IMR-90 (cell line): ENCODE results near the gene IRF6. TPM values are rescaled to one million over a fixed set of nuclear protein-coding genes. Genes with fewer than 3 reads are reported as not detected.

Experiments used
- ATAC-seq: fragments of 200-7000 bp; cut with Tn5 transposase; 2 replicates; pipeline ENCODE4 v1.9.1; 2020; ENCODE audit warnings: low read depth, mild to moderate bottlenecking, moderate library complexity
- BruUV-seq: library from RNA; stranded (reverse); fragments of 400-500 nt; replicated peaks from 2 replicates; lab custom pipeline; 2021; lab: Mats Ljungman, UMichigan
- CTCF ChIA-PET: fragments of 300-600 bp; formaldehyde crosslinking; extraction: SDS; loops from one replicate; lab custom pipeline; 2021; ENCODE audit warnings: antibody characterized with exemption; lab: Yijun Ruan, JAX
- POLR2A ChIA-PET: fragments of 300-600 bp; sonication (Branson Sonifier 250); formaldehyde crosslinking; loops from one replicate; lab custom pipeline; 2022; ENCODE audit warnings: antibody characterized with exemption; ENCODE audit not compliant: unreplicated experiment; lab: Charles Lee
- DNase-seq: peaks from one replicate; pipeline ENCODE4 v3.0.0; 2013
- H2AFZ ChIP-seq: replicated peaks from 2 replicates; pipeline ENCODE3; 2013; ENCODE audit warnings: low read length, mild to moderate bottlenecking; ENCODE audit not compliant: poor library complexity
- H2AK5ac ChIP-seq: 2 replicates; pipeline ENCODE4 v1.6.1; 2013; ENCODE audit warnings: low read depth, low read length, inconsistent platforms
- H2AK9ac ChIP-seq: replicated peaks from 2 replicates; pipeline ENCODE3; 2013; ENCODE audit warnings: mild to moderate bottlenecking, low read depth, low read length, moderate library complexity; ENCODE audit not compliant: poor library complexity
- H2BK120ac ChIP-seq: 2 replicates; pipeline ENCODE4 v1.6.1; 2013; ENCODE audit warnings: low read depth, low read length, inconsistent platforms
- H2BK15ac ChIP-seq: 3 replicates; pipeline ENCODE4 v1.6.1; 2013; ENCODE audit warnings: low read depth, low read length, inconsistent platforms
- H2BK20ac ChIP-seq: 2 replicates; pipeline ENCODE4 v1.6.1; 2013; ENCODE audit warnings: low read depth, mild to moderate bottlenecking, inconsistent platforms, low read length, moderate library complexity
- H2BK5ac ChIP-seq: 2 replicates; pipeline ENCODE4 v1.6.1; 2013; ENCODE audit warnings: mild to moderate bottlenecking, low read depth, low read length, inconsistent platforms; ENCODE audit not compliant: poor library complexity, severe bottlenecking
- H3K14ac ChIP-seq: replicated peaks from 2 replicates; pipeline ENCODE4 v1.6.1; 2013; ENCODE audit warnings: low read depth, low read length, inconsistent platforms
- H3K18ac ChIP-seq: 2 replicates; pipeline ENCODE4 v1.6.1; 2013; ENCODE audit warnings: low read depth, low read length, control low read depth
- H3K23ac ChIP-seq: 2 replicates; pipeline ENCODE4 v1.6.1; 2013; ENCODE audit warnings: low read depth, low read length, inconsistent platforms
- H3K27ac ChIP-seq: 2 replicates; pipeline ENCODE4 v1.5.1; 2013; ENCODE audit warnings: mild to moderate bottlenecking, control low read depth, low read length; ENCODE audit not compliant: insufficient read depth
- H3K27me3 ChIP-seq: 2 replicates; pipeline ENCODE4 v1.6.1; 2013; ENCODE audit warnings: low read length; ENCODE audit not compliant: control insufficient read depth, insufficient read depth
- H3K36me3 ChIP-seq: 2 replicates; pipeline ENCODE4 v1.6.1; 2013; ENCODE audit warnings: low read length, mixed read lengths; ENCODE audit not compliant: control insufficient read depth, insufficient read depth
- H3K4ac ChIP-seq: 2 replicates; pipeline ENCODE4 v1.6.1; 2013; ENCODE audit warnings: low read depth, low read length, inconsistent platforms
- H3K4me1 ChIP-seq: 2 replicates; pipeline ENCODE4 v1.6.1; 2013; ENCODE audit warnings: low read length, mixed read lengths; ENCODE audit not compliant: control insufficient read depth, insufficient read depth
- H3K4me2 ChIP-seq: 2 replicates; pipeline ENCODE4 v1.6.1; 2013; ENCODE audit warnings: low read depth, mild to moderate bottlenecking, control low read depth, low read length, moderate library complexity
- H3K4me3 ChIP-seq: 2 replicates; pipeline ENCODE4 v1.5.1; 2013; ENCODE audit warnings: low read depth, mild to moderate bottlenecking, control low read depth, low read length, moderate library complexity; ENCODE audit not compliant: insufficient read depth
- H3K56ac ChIP-seq: 2 replicates; pipeline ENCODE4 v1.6.1; 2013; ENCODE audit warnings: low read length, inconsistent platforms; ENCODE audit not compliant: insufficient read depth; ENCODE audit errors: extremely low read depth
- H3K79me1 ChIP-seq, 2 experiments: 2 replicates each; pipeline ENCODE4 v1.6.1; 2013; ENCODE audit warnings: low read length in 2 of 2, inconsistent platforms in 1 of 2, low read depth in 1 of 2
- H3K9ac ChIP-seq: 2 replicates; pipeline ENCODE4 v1.6.1; 2013; ENCODE audit warnings: low read depth, low read length, control low read depth
- H3K9me1 ChIP-seq: 2 replicates; pipeline ENCODE4 v1.6.1; 2013; ENCODE audit warnings: low read length, inconsistent platforms; ENCODE audit not compliant: insufficient read depth
- H3K9me3 ChIP-seq: 2 replicates; pipeline ENCODE4 v1.6.1; 2013; ENCODE audit warnings: low read length; ENCODE audit not compliant: control insufficient read depth, insufficient read depth
- H4K20me1 ChIP-seq: 2 replicates; pipeline ENCODE4 v1.6.1; 2013; ENCODE audit warnings: low read length, inconsistent platforms; ENCODE audit not compliant: insufficient read depth
- H4K5ac ChIP-seq: 2 replicates; pipeline ENCODE4 v1.6.1; 2013; ENCODE audit warnings: mild to moderate bottlenecking, low read depth, low read length, control low read depth
- H4K8ac ChIP-seq, 2 experiments: 2 replicates each; pipeline ENCODE4 v1.6.1; 2013; ENCODE audit warnings: low read depth in 2 of 2, low read length in 2 of 2, control low read depth in 1 of 2, inconsistent platforms in 1 of 2
- H4K91ac ChIP-seq: 2 replicates; pipeline ENCODE4 v1.6.1; 2013; ENCODE audit warnings: low read depth, low read length, inconsistent platforms; ENCODE audit not compliant: insufficient read depth
- BHLHE40 ChIP-seq: fragments of 150-350 bp; IDR thresholded peaks from 2 replicates; pipeline ENCODE4 v1.6.1; 2016; ENCODE audit warnings: mild to moderate bottlenecking, low read depth, low read length
- CEBPB ChIP-seq: IDR thresholded peaks from 2 replicates; pipeline ENCODE4 v1.6.1; 2012; ENCODE audit warnings: low read depth, low read length, improper control_type of control experiment
- CHD1 ChIP-seq: IDR thresholded peaks from 2 replicates; pipeline ENCODE4 v1.6.1; 2012; ENCODE audit warnings: low read depth, low read length, improper control_type of control experiment
- CTCF ChIP-seq: conservative IDR thresholded peaks from 2 replicates; pipeline ENCODE4 v1.5.1; 2012; ENCODE audit warnings: mild to moderate bottlenecking, low read depth, low read length, improper control_type of control experiment
- FOS ChIP-seq: fragments of 150-350 bp; IDR thresholded peaks from 2 replicates; pipeline ENCODE4 v1.6.1; 2016; ENCODE audit warnings: low read depth, low read length
- MAFK ChIP-seq: IDR thresholded peaks from 2 replicates; pipeline ENCODE4 v1.6.1; 2012; ENCODE audit warnings: low read depth, low read length, improper control_type of control experiment
- MAZ ChIP-seq: IDR thresholded peaks from 2 replicates; pipeline ENCODE4 v1.6.1; 2012; ENCODE audit warnings: low read depth, mild to moderate bottlenecking, low read length, improper control_type of control experiment, moderate library complexity, borderline replicate concordance
- MXI1 ChIP-seq: IDR thresholded peaks from 2 replicates; pipeline ENCODE4 v1.6.1; 2012; ENCODE audit warnings: low read depth, mild to moderate bottlenecking, low read length, moderate library complexity, borderline replicate concordance
- NFE2L2 ChIP-seq: fragments of 150-350 bp; IDR thresholded peaks from 2 replicates; pipeline ENCODE4 v1.6.1; 2016; ENCODE audit warnings: low read depth, mild to moderate bottlenecking, low read length
- POLR2A ChIP-seq: IDR thresholded peaks from 2 replicates; pipeline ENCODE4 v1.6.1; 2012; ENCODE audit warnings: mild to moderate bottlenecking, low read depth, low read length
- RFX5 ChIP-seq: IDR thresholded peaks from 2 replicates; pipeline ENCODE4 v1.8.0; 2012; ENCODE audit warnings: low read depth, mild to moderate bottlenecking, low read length, moderate library complexity
- SMC3 ChIP-seq: fragments of 150-350 bp; IDR thresholded peaks from 2 replicates; pipeline ENCODE4 v1.6.1; 2016; ENCODE audit warnings: low read depth, mild to moderate bottlenecking, antibody characterized with exemption, low read length, moderate library complexity
- USF2 ChIP-seq: fragments of 150-350 bp; IDR thresholded peaks from 2 replicates; pipeline ENCODE4 v1.6.1; 2017; ENCODE audit warnings: mild to moderate bottlenecking, antibody characterized with exemption, low read length, low read depth
- WGBS, 2 experiments: methylation state at CpG; one replicate each; pipeline versions ENCODE4 v1.1.5 to v1.1.7; 2013; ENCODE audit warnings: missing lambda C conversion rate in 2 of 2; ENCODE audit not compliant: insufficient read length in 1 of 2; ENCODE audit errors: extremely low coverage in 2 of 2; 5-methylcytosine and 5-hydroxymethylcytosine counted together
- dilution Hi-C: fragments of 300-500 bp; cut with HindIII; formaldehyde crosslinking; loops from one replicate; pipeline ENCODE4 v1.14.3; 2018; ENCODE audit warnings: low sequenced_read_pairs; ENCODE audit not compliant: unreplicated experiment
- in situ Hi-C: fragments of 300-500 bp; cut with MboI; formaldehyde crosslinking; loops from 3 replicates; pipeline ENCODE4 v1.14.3; 2019; ENCODE audit warnings: low sequenced_read_pairs, inconsistent platforms, mixed read lengths
- intact Hi-C: fragments of 100-400 bp; cut with micrococcal nuclease; formaldehyde crosslinking; loops from 2 replicates; pipeline ENCODE4 v1.10.0; 2022
- polyA plus RNA-seq, 3 experiments: library from polyadenylated mRNA; depleted of rRNA; stranded (reverse); fragments of >200 nt; gene quantifications; 2 replicates each; pipeline ENCODE4 v1.2.3, GENCODE V29; 2012; ENCODE audit warnings: low replicate concordance in 1 of 3
- total RNA-seq: library from RNA; depleted of rRNA; stranded (reverse); fragments of >200 nt; gene quantifications from 2 replicates; pipeline ENCODE4 v1.2.3, GENCODE V29; 2012

Gene IRF6
- total and polyA plus RNA-seq, 2 of the 4 experiments (the other 2 are of a cell fraction) = 1.2 to 2.9 TPM

DNA sequence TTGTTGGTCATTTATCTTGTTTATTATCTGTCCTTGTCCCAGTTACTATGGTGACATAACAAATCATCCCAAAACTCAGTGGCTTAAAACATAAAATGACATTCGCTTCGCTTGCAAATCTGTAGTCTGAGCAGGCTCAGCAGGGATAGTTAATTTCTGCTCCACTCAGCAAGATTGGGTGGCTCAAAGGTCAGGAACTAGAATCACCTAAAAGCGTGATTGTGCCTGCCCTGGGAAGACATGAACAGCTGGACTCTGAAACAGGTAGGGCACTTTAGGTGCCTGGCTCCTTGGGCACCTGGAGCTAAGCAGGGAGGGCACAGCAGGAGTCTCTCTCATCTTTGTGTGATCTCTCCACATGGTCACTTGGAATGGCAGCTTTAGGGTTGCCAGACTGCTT, 64.7 kb downstream of the IRF6 start:
- Histone ChIP-seq H4K5ac (no peak overlapping the region), H3K4me2 (no peak overlapping the region), H3K36me3 (no peaks in the 10 kb centered on the region), H3K4ac (no peak overlapping the region), H3K56ac (no peak overlapping the region), H3K4me3 (no peak overlapping the region), H2AK5ac (no peak overlapping the region), H2AK9ac (no peak overlapping the region), H3K23ac (no peak overlapping the region), H3K27me3 (no peaks in the 10 kb centered on the region; the same call in 1 of the 2 replicates), H4K20me1 (no peaks in the 10 kb centered on the region), H4K8ac (no peak overlapping the region), H3K9ac (no peak overlapping the region), H3K4me1 (peaks cover 5% of the 10 kb centered on the region; the same call in 1 of the 2 replicates), H2BK20ac (no peak overlapping the region), H3K14ac (no peak overlapping the region), H2AFZ (no peak overlapping the region), H3K9me3 (no peaks in the 10 kb centered on the region), H2BK120ac (no peak overlapping the region), H4K91ac (no peak overlapping the region), H3K18ac (no peak overlapping the region), H3K9me1 (0 out of 2 replicates have a peak, but pooled peaks cover 8% of the 10 kb centered on the region), H2BK5ac (no peak overlapping the region), H3K27ac (no peak overlapping the region), H2BK15ac (no peak overlapping the region), H3K79me1 (no peaks in the 10 kb centered on the region)
- intact Hi-C loops = no loop called here
- ATAC-seq = no peak
- dilution Hi-C loops = no loop called here
- in situ Hi-C loops = no loop called here
- ChIA-PET CTCF (no interaction called here), POLR2A (no interaction called here)
- no TSS peak for BruUV-seq
- 60% methylated on average over 1 of the region's 3 CpGs; no CpG with 5 or more reads in 1 of the 2 experiments for WGBS, 2 experiments
- TF ChIP-seq MXI1 = no peak
- no peak for TF ChIP-seq CTCF
- TF ChIP-seq BHLHE40 = no peak
- no peak for TF ChIP-seq NFE2L2
- no peak for TF ChIP-seq MAZ
- no peak for TF ChIP-seq FOS
- no peak for TF ChIP-seq RFX5
- TF ChIP-seq POLR2A = no peak
- TF ChIP-seq USF2 = no peak
- TF ChIP-seq CHD1 = no peak
- no peak for TF ChIP-seq SMC3
- TF ChIP-seq CEBPB = no peak
- no peak for TF ChIP-seq MAFK
- no peak for DNase-seq
